ENCODE measurements around the gene MAST2.

MAST2 gene

DNA sequence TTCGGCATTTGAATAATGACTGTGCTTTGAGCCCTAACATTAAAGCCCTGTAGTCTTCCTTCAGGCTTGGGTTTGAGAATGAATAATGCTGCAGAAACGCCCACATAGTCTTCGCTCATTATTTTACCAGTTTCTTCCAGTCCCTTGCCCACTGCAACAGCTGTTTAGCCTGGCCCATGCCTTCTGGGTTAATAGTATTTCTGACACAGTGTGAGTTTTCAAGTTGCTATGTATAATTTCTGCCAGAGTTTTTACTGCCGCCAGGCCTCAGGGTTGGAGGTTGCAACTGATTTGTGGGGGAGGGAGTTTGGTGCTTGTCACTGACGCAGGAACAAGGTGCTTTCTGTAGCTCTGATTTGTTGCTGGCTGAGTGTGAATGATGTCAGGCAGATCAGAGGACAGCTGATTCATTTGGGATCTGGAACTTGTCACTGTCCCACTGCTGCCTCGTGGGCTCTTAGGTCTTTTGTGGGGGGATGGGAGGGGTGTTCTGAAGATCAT, 109.8 kb downstream of the MAST2 start:
- Histone ChIP-seq H3K4me3 (no peak overlapping the region), H3K9me3 (replicated peaks in 1 of 11) (no peaks in the 10 kb centered on the region), H3K4me1 (peaks cover 0 to 11% (median 6%) of the 10 kb centered on the region in 10 experiments; a peak in 10 of 20 replicates), H3K4me2 (no peak overlapping the region), H4K20me1 (peaks cover 0 to 6% (median 0%) of the 10 kb centered on the region in 11 experiments; a peak in 2 of 22 replicates), H3K27ac (no peak overlapping the region), H3K36me3 (peaks cover 0 to 15% (median 2%) of the 10 kb centered on the region in 11 experiments; a peak in 8 of 22 replicates), H3K9ac (no peak overlapping the region), H3K27me3 (no peaks in the 10 kb centered on the region)
- TF ChIP-seq Cebpa-rat (IDR thresholded peaks at IDR 0.05) = no peak

DNA sequence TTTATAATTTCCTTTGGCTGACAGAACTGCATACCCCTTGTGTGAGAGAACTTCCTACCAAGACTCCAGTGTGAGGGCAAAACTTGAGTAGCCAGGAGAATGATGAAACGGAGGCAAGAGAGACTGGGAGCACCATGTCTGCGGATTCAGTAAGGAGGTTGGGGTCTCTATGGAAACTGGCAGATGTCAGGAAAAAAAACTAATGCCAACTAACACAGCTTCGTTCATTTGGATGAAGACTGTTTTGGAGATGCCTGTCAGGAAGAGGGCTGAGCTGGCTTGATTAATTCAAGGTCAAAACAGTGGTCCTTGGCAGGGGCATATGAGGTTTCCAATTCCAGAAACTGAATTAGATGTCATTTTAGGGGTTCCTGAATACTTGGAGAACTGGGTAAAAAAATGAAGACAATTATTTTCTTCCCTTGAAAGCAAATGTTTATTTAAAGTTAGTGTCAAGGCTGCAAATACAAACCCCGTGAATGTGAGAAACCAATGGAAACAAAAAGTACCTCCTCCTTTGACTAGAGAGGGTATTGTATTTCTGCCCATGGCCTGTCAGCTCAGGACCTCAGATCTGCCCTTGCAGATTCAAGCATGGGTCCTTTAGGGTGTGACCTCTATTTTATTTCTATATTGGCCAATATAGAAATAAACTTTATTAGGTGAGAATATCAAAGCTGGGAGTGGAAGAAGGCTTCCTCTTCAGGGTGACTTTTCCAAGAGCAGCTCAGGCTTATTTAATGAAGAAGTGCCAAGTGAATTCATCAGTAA, 110.5 kb downstream of the MAST2 start:
- Histone ChIP-seq H3K9ac (no peak overlapping the region), H3K27me3 (no peaks in the 10 kb centered on the region), H4K20me1 (peaks cover 0 to 6% (median 0%) of the 10 kb centered on the region in 11 experiments; a peak in 1 of 22 replicates), H3K4me3 (no peak overlapping the region), H3K9me3 (replicated peaks in 1 of 11) (no peaks in the 10 kb centered on the region), H3K27ac (no peak overlapping the region), H3K4me2 (0 out of 22 replicates have a peak overlapping the region, but pooled peaks of 2 of the 11 experiments have one; percentile 43 to 53), H3K4me1 (peaks cover 0 to 11% (median 6%) of the 10 kb centered on the region in 10 experiments; a peak in 10 of 20 replicates), H3K36me3 (peaks cover 0 to 21% (median 6%) of the 10 kb centered on the region in 11 experiments; a peak in 8 of 22 replicates)
- TF ChIP-seq Cebpa-rat (IDR thresholded peaks at IDR 0.05) = no peak

DNA sequence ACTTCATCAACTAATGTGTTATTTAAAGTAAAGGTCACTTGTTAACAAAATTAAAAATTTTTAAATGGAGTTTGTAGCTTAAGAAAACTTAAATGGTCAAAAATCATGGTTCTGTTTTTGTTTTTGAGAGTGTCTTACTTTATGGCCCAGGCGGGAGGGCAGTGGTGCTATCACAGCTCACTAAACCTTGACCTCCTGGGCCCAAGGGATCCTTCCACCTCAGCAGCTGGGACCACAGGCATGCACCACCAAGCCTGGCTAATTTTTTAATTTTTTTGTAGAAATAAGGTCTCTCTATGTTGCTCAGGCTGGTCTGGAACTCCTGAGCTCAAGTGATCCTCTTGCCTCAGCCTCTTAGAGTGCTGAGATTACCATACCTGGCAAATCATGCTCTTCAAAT, 111.4 kb downstream of the MAST2 start:
- Histone ChIP-seq H3K4me2 (peak overlapping the region in 5 of 11 experiments; percentile 4 to 53 (median 43); a peak in 8 of 22 replicates), H3K9ac (no peak overlapping the region)
- no peak for TF ChIP-seq Cebpa-rat (IDR thresholded peaks at IDR 0.05)

DNA sequence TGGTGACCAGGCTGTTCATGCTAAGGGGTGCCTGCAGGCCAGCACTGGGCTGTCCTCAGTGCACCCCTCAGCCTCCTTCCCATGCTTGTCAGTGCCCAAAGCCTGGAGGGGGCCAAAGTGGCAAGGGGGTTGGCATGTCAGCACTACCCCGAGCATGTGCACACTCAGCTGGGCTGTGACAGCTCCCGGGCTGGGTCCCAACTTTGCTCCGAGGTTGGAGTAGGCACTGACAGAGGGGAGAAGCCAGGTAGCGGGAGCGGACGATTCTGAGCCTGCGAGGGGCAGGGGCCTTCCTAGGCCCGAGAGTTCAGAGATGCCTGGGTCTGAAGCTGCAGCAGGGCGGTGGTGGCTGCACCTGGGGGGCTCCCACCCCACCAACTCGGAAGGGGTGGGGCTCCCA, 119.0 kb downstream of the MAST2 start:
- TF ChIP-seq Cebpa-rat (IDR thresholded peaks at IDR 0.05) = no peak
- H3K4me2 ChIP-seq = no peak overlapping the region
- no peak overlapping the region for H3K27ac ChIP-seq
- H4K20me1 ChIP-seq = peaks cover 0 to 5% (median 0%) of the 10 kb centered on the region in 11 experiments; a peak in 2 of 22 replicates
- H3K9me3 ChIP-seq (replicated peaks in 1 of 11) = peaks cover 0 to 16% (median 9%) of the 10 kb centered on the region in 11 experiments; a peak in 15 of 22 replicates
- peaks cover 6 to 12% (median 9%) of the 10 kb centered on the region in 10 experiments; a peak in 11 of 20 replicates for H3K4me1 ChIP-seq
- peaks cover 0 to 29% (median 12%) of the 10 kb centered on the region in 11 experiments; a peak in 12 of 22 replicates for H3K36me3 ChIP-seq
- no peak overlapping the region for H3K4me3 ChIP-seq
- no peaks in the 10 kb centered on the region for H3K27me3 ChIP-seq
- H3K9ac ChIP-seq = no peak overlapping the region

More for the DNA sequence above, 111.4 kb downstream of the MAST2 start:
- Histone ChIP-seq H3K4me1 (peaks cover 0 to 11% (median 6%) of the 10 kb centered on the region in 10 experiments; a peak in 10 of 20 replicates), H3K36me3 (peaks cover 0 to 21% (median 6%) of the 10 kb centered on the region in 11 experiments; a peak in 8 of 22 replicates), H3K27me3 (no peaks in the 10 kb centered on the region), H3K27ac (no peak overlapping the region), H3K4me3 (no peak overlapping the region), H4K20me1 (0 out of 22 replicates have a peak, but pooled peaks cover 0 to 6% (median 0%) of the 10 kb centered on the region in 11 experiments), H3K9me3 (replicated peaks in 1 of 11) (no peaks in the 10 kb centered on the region)

DNA sequence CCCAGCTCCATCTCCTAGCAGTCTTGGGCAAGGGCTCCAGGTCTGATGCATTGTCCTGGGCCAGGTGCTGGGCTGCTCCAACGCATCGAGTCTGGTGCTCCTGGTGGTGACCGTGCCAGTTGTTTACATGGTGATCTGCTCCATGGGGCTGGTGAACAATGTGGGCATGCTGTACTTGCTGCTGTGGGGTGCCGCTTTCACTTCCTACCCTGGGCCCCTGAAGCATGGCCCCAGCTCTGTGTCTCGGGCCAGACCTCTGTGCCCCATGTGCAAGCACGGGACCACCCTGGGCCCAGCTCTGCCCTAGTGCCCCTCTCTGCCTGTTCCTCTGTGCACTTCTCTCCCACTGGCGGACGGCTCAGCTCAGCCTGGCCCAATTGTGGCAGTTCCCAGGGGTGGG, 119.4 kb downstream of the MAST2 start:
- no peak overlapping the region for H3K4me2 ChIP-seq
- peaks cover 0 to 5% (median 0%) of the 10 kb centered on the region in 11 experiments; a peak in 2 of 22 replicates for H4K20me1 ChIP-seq
- H3K36me3 ChIP-seq = peaks cover 0 to 24% (median 9%) of the 10 kb centered on the region in 11 experiments; a peak in 12 of 22 replicates
- TF ChIP-seq Cebpa-rat (IDR thresholded peaks at IDR 0.05) = no peak
- no peak overlapping the region for H3K9ac ChIP-seq
- no peaks in the 10 kb centered on the region for H3K27me3 ChIP-seq
- H3K4me1 ChIP-seq = peaks cover 6 to 12% (median 9%) of the 10 kb centered on the region in 10 experiments; a peak in 11 of 20 replicates
- no peak overlapping the region for H3K4me3 ChIP-seq
- H3K27ac ChIP-seq = no peak overlapping the region
- peaks cover 0 to 16% (median 9%) of the 10 kb centered on the region in 11 experiments; a peak in 15 of 22 replicates for H3K9me3 ChIP-seq (replicated peaks in 1 of 11)

DNA sequence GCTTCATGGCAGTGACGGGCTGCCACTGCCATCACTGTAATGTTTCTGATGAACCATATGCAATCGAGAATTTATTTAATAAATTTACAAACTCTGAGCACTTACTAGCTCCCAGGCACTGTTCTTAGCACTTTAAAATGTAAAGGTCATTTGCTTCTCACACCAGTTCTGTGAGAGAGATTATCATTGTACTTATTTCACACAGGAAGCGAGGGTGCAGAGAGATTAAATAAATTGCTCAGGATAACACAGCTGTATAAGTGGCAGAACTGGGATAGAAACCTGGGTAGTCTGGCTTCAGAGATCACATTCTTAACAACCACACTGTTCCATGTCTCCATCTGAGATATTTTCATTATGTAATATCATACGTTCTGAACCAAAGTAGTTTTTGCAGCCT, 119.9 kb downstream of the MAST2 start:
- Histone ChIP-seq H3K9me3 (replicated peaks in 1 of 11) (peaks cover 0 to 16% (median 9%) of the 10 kb centered on the region in 11 experiments; a peak in 15 of 22 replicates), H3K36me3 (peaks cover 0 to 19% (median 6%) of the 10 kb centered on the region in 11 experiments; a peak in 8 of 22 replicates), H3K4me2 (no peak overlapping the region), H3K4me1 (peaks cover 6 to 13% (median 9%) of the 10 kb centered on the region in 10 experiments; a peak in 13 of 20 replicates), H3K27me3 (no peaks in the 10 kb centered on the region), H3K9ac (no peak overlapping the region), H3K4me3 (no peak overlapping the region), H4K20me1 (peaks cover 0 to 5% (median 0%) of the 10 kb centered on the region in 11 experiments; a peak in 2 of 22 replicates), H3K27ac (no peak overlapping the region)
- TF ChIP-seq Cebpa-rat (IDR thresholded peaks at IDR 0.05) = no peak

DNA sequence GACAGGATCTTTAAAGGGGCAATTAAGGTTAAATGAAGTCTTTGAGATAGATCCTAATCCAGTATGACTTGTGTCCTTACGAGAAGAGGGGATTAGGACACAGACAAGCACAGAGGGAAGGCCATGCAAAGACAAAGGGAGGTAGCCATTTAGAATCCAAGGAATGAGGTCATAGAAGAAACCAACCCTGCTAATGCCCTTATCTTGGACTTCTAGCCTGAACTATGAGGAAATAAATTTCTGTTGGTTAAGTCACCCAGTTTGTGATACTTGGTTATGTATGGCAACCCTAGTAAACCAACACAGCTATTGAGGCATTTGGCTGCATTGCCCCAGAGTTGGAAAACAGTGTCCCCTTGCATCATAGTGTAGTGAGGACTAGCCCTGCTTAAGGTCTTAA, 121.3 kb downstream of the MAST2 start:
- peaks cover 19 to 26% (median 21%) of the 10 kb centered on the region in 10 experiments for H3K4me1 ChIP-seq
- H4K20me1 ChIP-seq = peaks cover 0 to 5% (median 0%) of the 10 kb centered on the region in 11 experiments; a peak in 3 of 22 replicates
- H3K9me3 ChIP-seq (replicated peaks in 1 of 11) = peaks cover 0 to 16% (median 9%) of the 10 kb centered on the region in 11 experiments; a peak in 15 of 22 replicates
- no peaks in the 10 kb centered on the region for H3K27me3 ChIP-seq
- TF ChIP-seq Cebpa-rat (IDR thresholded peaks at IDR 0.05) = no peak
- H3K4me3 ChIP-seq = no peak overlapping the region
- no peak overlapping the region for H3K4me2 ChIP-seq
- H3K36me3 ChIP-seq = peaks cover 0 to 14% (median 5%) of the 10 kb centered on the region in 11 experiments; a peak in 8 of 22 replicates
- no peak overlapping the region for H3K27ac ChIP-seq
- no peak overlapping the region for H3K9ac ChIP-seq

DNA sequence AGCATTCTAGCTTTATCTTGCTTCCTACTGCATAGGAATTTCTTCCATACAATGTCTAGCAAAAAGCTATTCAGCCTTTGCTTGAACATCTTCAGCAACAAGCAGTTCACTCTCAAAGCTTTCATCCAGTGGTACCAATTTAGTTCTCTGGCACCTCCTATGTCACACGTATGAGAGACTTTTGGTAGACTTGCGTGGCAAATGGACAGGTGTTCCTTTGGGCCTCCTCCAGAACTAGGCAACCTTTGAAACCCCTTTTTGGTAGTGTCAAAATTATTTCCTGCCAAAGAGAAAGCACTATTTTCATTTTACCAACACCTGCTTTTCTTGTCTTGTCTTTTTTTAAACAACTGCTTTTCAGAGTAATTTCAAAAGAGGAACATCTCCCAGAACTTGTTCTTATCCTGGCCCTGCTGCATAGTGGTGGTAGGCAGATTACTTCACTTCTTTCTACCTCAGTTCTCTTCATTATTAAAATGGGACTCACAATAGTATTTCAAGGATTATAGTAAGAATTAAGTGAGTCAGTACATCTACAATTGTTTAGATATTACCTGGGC, 122.4 kb downstream of the MAST2 start:
- Histone ChIP-seq H3K9me3 (replicated peaks in 1 of 11) (peaks cover 0 to 16% (median 9%) of the 10 kb centered on the region in 11 experiments; a peak in 15 of 22 replicates), H3K4me3 (no peak overlapping the region), H3K4me1 (peaks cover 19 to 26% (median 21%) of the 10 kb centered on the region in 10 experiments), H3K9ac (no peak overlapping the region), H3K4me2 (peak overlapping the region in 6 of 11 experiments; percentile 4 to 18 (median 12); a peak in 3 of 22 replicates), H4K20me1 (peaks cover 0 to 5% (median 0%) of the 10 kb centered on the region in 11 experiments; a peak in 3 of 22 replicates), H3K36me3 (peaks cover 0 to 14% (median 5%) of the 10 kb centered on the region in 11 experiments; a peak in 8 of 22 replicates), H3K27ac (no peak overlapping the region), H3K27me3 (no peaks in the 10 kb centered on the region)
- TF ChIP-seq Cebpa-rat (IDR thresholded peaks at IDR 0.05) = no peak

All from BLaER1 treated with 17β-estradiol and CSF1 and Interleukin-3, amounts not matched to agents 10 nM and 100 nM (cell line).